Nephron (organoid): ENCODE results near the gene NR1D1.
A peak's percentile ranks its signal among the peaks of the same experiment; 100 is the strongest.

Source experiments
- H3K27ac Mint-ChIP-seq, 3 experiments: 2 replicates each; pipeline ENCODE4 v1.8.0; 2020; ENCODE audit warnings: mixed read lengths in 3 of 3, mild to moderate bottlenecking in 2 of 3, moderate library complexity in 1 of 3
- H3K27me3 Mint-ChIP-seq: 2 replicates; pipeline ENCODE4 v1.8.0; 2021; ENCODE audit warnings: low read depth, mild to moderate bottlenecking, moderate library complexity, mixed read lengths
- H3K36me3 Mint-ChIP-seq: 2 replicates; pipeline ENCODE4 v1.8.0; 2020; ENCODE audit warnings: low read depth, mixed read lengths
- H3K4me1 Mint-ChIP-seq: 2 replicates; pipeline ENCODE4 v1.8.0; 2020; ENCODE audit warnings: mixed read lengths
- H3K4me3 Mint-ChIP-seq, 3 experiments: 2 replicates each; pipeline ENCODE4 v1.8.0; 2020; ENCODE audit warnings: mild to moderate bottlenecking in 3 of 3, mixed read lengths in 3 of 3, moderate library complexity in 2 of 3
- H3K9me3 Mint-ChIP-seq: 2 replicates; pipeline ENCODE4 v1.8.0; 2020; ENCODE audit warnings: mixed read lengths
- TF ChIP-seq, protein P1 (sequence below), 3 experiments: fragments of 200-600 bp; sonication (generic); IDR thresholded peaks; one replicate each; pipeline ENCODE4 v1.5.0; 2021; ENCODE audit warnings: antibody characterized with exemption in 3 of 3; ENCODE audit not compliant: unreplicated experiment in 3 of 3

The NR1D1 gene

DNA sequence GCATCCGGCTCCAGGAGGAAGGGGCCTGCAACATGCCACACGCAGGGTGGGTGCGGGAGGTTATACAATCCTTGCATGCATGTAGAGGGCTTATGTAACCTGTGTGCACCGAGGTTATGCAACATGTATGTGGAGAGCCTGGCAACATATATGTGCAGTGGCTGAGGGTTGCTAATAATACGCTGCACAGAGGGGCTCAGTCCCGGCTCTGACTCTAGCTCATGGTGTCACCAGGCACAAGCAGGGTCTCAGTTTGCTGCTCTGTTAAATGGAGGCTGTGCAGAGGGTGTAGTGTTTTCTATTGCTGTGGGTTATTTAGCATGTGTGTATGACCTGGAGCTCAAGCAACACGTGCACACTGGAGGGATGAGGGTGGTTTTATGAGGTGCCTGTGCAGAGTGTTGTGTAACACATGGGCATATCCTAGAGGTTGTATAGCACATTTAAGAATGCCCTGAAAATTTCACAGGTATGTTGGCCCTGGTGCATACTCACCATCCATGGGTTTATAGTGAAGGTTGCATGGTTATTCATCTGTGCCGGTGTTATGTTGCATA is 24.4 kb downstream of the NR1D1 start:
- H3K27me3 Mint-ChIP-seq: no peaks in the 10 kb centered on the region
- no peak overlapping the region for H3K4me3 Mint-ChIP-seq
- H3K27ac Mint-ChIP-seq: peak overlapping the region; percentile 78 to 90 (median 87)
- TF ChIP-seq, protein P1, sequence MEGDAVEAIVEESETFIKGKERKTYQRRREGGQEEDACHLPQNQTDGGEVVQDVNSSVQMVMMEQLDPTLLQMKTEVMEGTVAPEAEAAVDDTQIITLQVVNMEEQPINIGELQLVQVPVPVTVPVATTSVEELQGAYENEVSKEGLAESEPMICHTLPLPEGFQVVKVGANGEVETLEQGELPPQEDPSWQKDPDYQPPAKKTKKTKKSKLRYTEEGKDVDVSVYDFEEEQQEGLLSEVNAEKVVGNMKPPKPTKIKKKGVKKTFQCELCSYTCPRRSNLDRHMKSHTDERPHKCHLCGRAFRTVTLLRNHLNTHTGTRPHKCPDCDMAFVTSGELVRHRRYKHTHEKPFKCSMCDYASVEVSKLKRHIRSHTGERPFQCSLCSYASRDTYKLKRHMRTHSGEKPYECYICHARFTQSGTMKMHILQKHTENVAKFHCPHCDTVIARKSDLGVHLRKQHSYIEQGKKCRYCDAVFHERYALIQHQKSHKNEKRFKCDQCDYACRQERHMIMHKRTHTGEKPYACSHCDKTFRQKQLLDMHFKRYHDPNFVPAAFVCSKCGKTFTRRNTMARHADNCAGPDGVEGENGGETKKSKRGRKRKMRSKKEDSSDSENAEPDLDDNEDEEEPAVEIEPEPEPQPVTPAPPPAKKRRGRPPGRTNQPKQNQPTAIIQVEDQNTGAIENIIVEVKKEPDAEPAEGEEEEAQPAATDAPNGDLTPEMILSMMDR (IDR thresholded peaks at IDR 0.05; ENCODE audit: unreplicated experiment in 3 of 3): no peak
- no peaks in the 10 kb centered on the region for H3K9me3 Mint-ChIP-seq
- H3K4me1 Mint-ChIP-seq: peaks cover 49% of the 10 kb centered on the region
- H3K36me3 Mint-ChIP-seq: peaks cover 20% of the 10 kb centered on the region

DNA sequence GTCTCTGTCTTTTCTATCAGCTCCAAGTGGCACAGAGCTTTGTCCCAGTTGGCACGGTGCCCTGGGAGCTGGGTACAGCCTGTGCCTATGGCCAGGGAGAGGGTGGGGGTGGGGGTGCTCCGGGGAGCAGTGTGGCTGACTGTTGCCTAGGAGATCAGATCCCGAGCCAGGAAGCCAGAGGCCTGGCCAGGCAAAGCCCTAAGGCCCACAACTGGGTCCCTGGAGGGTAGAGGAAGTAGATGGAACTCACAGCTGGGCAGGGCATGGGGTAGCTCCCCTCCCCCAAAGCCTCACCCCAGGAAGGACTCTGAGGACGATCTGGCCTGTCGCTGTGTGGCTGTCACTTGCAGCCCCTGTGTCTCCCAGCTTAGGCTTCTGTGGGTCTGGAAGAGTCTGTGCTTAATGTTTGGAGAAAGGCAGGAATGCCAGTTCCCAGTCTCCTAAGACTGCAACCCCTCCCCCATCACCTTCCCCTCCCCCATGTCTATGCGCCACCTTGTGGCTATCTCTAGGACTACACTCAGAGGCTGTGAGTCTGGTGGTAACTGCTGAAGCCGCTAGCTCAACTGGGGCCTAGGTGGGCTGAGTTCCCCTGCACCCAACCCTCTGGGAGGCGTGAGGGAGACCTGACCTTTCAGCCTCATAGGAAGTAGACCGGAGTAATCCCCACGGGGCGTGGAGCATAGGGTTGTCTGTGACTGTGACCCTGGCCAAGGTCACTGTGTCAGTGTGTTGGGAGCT is 25.0 kb downstream of the NR1D1 start:
- TF ChIP-seq, protein P1 (IDR thresholded peaks at IDR 0.05; ENCODE audit: unreplicated experiment in 3 of 3): peak; percentile 83 to 86 (median 84)
- no peaks in the 10 kb centered on the region for H3K27me3 Mint-ChIP-seq
- H3K27ac Mint-ChIP-seq: peak overlapping the region; percentile 78 to 90 (median 87)
- peaks cover 53% of the 10 kb centered on the region for H3K4me1 Mint-ChIP-seq
- H3K9me3 Mint-ChIP-seq: no peaks in the 10 kb centered on the region
- H3K4me3 Mint-ChIP-seq: no peak overlapping the region
- H3K36me3 Mint-ChIP-seq: peaks cover 20% of the 10 kb centered on the region

DNA sequence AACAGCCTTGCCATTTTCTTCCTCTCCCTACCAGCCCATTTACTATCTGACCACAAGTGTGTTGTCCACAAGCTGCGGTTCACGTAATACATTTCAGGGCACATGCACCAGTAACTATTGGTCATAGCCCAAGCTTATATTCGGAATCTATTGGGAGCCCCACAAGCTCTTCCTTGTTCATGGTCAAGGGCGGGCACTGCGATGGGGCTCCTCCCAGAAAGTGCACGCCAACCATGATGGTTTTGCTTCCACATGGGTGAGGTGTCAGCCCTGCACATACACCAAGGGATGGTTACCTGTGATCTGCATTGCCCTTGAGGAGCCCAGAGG is 25.6 kb downstream of the NR1D1 start:
- peak overlapping the region; percentile 42 to 90 (median 83) for H3K27ac Mint-ChIP-seq
- no peaks in the 10 kb centered on the region for H3K27me3 Mint-ChIP-seq
- H3K36me3 Mint-ChIP-seq: peaks cover 20% of the 10 kb centered on the region
- peak overlapping the region in 1 of 3 experiments; percentile 50 for H3K4me3 Mint-ChIP-seq
- no peaks in the 10 kb centered on the region for H3K9me3 Mint-ChIP-seq
- peaks cover 58% of the 10 kb centered on the region for H3K4me1 Mint-ChIP-seq
- TF ChIP-seq, protein P1 (IDR thresholded peaks at IDR 0.05; ENCODE audit: unreplicated experiment in 3 of 3): no peak

DNA sequence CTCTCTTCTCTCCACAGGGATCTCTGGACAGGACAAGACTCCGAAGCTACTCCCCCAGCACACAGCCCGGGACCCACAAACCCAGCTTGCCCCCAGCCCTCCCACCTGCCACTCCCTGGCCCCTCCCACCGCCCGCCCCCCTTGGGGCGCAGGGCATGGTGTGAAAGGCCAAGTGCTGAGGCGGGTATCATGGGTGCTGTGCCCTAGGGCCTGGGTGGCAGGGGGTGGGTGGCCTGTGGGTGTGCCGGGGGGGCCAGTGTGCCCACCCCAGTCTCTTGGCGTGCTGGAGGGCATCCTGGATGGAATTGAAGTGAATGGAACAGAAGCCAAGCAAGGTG is 26.2 kb downstream of the NR1D1 start:
- H3K9me3 Mint-ChIP-seq: no peaks in the 10 kb centered on the region
- H3K27ac Mint-ChIP-seq: peak overlapping the region; percentile 70 to 92 (median 86)
- TF ChIP-seq, protein P1 (IDR thresholded peaks at IDR 0.05; ENCODE audit: unreplicated experiment in 3 of 3): no peak
- peaks cover 20% of the 10 kb centered on the region for H3K36me3 Mint-ChIP-seq
- peaks cover 65% of the 10 kb centered on the region for H3K4me1 Mint-ChIP-seq
- no peak overlapping the region for H3K4me3 Mint-ChIP-seq
- no peaks in the 10 kb centered on the region for H3K27me3 Mint-ChIP-seq

DNA sequence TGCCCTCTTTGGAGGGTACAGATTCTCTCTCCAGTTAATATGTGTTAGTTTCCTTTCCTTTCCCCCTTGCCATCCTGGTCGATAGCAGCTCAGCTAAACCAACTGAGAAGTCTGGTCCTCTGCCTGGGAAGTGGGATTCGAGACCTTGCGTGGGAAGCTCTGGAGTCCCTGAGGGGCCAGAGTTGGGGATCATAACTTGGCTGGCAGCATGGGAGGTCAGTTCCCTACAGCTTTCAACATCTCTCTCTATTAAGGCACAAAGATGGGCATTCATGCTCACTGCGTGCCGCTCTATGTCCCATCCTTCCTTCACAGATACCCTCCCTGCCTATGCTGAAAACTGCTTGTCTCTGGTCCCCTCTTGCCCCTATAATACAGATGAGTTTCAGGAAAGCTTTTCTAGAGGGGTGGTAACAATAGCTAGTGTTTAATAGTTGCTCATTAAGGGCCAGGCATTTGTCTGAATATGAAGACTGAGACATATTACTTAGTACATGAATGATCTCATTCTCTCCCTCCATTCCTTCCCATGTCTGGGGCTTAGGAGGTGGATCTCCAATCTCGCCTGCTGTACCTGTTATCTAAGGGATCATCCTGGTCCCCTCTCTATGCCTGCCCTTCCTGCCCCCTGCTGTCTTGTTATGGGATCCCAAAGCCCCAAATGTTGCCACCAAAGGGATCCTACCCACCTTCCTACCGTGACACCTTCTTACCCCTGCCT is 26.8 kb downstream of the NR1D1 start:
- peak overlapping the region in 2 of 3 experiments; percentile 51 to 56 for H3K4me3 Mint-ChIP-seq
- no peaks in the 10 kb centered on the region for H3K27me3 Mint-ChIP-seq
- H3K36me3 Mint-ChIP-seq: peaks cover 17% of the 10 kb centered on the region
- peak overlapping the region; percentile 70 to 92 (median 86) for H3K27ac Mint-ChIP-seq
- TF ChIP-seq, protein P1 (IDR thresholded peaks at IDR 0.05; ENCODE audit: unreplicated experiment in 3 of 3): no peak
- no peaks in the 10 kb centered on the region for H3K9me3 Mint-ChIP-seq
- H3K4me1 Mint-ChIP-seq: peaks cover 70% of the 10 kb centered on the region
